ENCODE data around the gene SAFB.

SAFB gene

DNA sequence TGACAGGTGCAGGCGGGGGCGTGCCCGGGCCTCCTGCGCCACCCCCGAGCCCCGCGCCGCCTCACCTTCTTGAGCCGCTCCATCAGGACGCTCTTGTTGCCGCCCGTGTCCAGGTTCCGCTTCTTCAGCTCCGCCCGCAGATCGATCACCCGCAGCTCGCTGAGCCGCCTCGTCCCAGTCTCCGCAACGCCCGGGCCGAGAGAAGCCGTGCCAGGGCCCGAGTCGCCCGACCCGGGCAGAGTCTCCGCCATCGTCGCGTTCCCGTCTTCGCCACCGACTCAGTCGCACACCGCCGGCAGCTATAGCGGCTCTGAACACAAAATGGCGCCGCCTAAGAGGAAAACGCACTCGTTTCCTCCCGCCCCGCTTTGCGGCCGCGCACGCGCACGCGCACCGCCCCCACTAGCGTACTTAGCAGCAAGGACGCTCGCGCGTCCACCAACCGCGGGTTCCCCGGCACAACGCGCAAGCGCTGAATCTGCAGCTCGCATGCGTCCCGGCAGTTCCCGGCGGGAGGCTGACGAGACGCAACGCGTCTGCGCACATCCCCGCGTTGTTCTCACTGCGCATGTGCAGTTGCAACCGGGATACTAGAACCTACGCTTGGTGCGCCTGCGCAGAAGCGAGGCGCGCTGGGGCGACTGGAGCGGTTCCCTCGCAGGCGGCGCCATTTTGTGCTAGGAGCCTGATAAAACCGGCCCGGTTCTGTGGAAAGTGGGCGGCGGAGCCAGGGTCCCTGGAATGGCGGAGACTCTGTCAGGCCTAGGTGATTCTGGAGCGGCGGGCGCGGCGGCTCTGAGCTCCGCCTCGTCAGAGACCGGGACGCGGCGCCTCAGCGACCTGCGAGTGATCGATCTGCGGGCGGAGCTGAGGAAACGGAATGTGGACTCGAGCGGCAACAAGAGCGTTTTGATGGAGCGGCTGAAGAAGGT is at the start of gene SAFB, which contains the start of gene SAFB2:
Gene SAFB, plus strand, starts transcription at position 619 of the 932 bp plus-strand sequence. Its CDS starts 123 bp downstream, at position 742.
Gene SAFB2, minus strand, starts transcription at position 312 of the 932 bp plus-strand sequence. Its CDS starts 61 bp downstream, at position 251.
- peak; percentile 99 for DNase-seq (ENCODE audit: low spot score)

DNA sequence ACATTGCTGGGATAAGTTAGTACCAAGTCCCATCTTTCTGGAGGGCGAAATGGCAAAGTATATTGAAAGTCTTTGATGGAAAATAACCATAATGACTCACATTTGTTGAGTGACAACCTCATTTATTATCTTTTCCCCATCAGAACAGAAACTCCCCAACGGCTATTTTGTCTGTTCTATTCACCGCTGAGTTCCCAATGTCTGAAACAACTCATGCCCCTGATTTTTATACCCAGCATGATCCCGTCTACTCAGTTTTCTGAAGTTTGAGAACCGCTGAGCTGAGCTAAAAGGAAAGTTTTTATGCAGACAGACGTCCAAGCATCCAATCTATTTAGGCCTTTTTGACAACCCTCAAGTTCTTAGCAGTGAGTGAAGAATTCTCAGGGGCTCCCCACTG is 47.3 kb upstream of the SAFB start:
- DNase-seq (ENCODE audit: low spot score) = no peak

DNA sequence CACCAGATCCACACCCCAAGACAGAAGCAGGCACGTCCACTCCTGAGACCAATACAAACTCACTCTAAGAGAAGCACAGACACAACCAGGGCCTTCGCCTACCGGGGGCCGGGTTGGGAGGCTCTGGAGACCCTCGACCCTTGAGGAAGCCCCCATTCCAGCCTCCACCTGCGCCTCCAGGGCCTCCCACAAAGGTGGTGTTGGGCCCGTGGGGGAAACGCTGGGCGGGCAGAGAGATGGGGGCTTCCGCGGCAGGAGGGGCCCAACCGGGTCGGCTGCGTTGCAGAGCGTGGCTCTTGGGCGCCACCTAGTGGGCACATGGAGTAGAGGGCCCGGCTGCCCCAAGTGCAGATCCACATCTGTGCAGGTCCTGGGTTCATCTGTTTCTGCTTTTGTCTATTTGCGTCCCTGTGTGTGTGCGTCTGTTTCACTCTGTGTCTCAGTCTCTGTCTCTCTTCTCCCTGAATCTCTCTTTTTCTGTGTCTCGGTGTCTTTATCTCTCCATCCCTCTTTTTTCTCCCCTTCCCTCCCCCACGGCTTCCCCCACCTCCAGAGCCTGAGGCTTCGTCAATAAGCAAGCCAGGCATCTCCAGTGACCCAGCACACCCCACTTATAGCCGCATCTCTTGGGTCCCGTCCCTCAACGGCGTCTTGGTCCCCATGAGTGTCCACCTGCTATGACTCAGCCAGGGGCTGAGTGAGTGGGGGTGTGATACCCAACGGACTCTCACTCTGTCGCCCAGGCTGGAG is 44.6 kb upstream of the SAFB start:
- no peak for DNase-seq (ENCODE audit: low spot score)

DNA sequence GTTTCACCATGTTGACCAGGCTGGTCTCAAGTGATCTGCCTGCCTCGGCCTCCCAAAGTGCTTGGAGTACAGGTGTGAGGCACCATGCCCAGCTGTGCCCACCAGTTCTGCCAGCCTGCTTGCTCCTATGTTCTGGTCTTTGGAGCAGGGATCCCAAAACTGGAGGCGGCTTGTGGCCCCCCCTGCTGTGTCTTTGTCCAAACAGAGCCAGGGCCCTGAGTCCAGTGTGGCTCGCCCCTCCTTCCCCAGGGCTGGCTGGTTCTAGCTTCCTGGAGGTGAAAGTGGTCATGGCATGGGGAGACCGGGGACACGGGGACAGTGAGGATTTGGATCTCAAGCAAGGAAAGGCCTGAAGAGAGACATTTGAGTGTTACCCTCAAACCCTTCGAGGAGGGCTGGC is 43.6 kb upstream of the SAFB start:
- no peak for DNase-seq (ENCODE audit: low spot score)

DNA sequence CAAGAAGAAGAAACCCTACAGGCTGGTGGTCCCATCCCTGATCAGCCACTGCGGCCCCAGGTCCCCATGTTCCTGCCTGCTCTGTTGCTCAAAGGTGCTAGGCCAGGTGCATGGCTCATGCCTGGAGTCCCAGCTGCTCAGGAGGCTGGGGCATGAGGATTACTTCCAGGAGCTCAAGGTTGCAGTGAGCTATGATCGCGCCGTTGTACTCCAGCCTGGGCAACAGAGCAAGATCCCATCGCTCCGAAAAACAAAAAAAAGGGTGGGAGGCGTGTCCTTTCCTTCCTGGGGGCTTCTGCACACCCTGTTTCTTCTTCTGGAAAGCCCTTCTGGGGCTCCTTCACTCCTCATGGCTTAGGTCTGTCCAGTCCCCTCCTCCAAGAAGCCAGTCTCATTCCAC is 43.2 kb upstream of the SAFB start:
- no peak for DNase-seq (ENCODE audit: low spot score)

DNA sequence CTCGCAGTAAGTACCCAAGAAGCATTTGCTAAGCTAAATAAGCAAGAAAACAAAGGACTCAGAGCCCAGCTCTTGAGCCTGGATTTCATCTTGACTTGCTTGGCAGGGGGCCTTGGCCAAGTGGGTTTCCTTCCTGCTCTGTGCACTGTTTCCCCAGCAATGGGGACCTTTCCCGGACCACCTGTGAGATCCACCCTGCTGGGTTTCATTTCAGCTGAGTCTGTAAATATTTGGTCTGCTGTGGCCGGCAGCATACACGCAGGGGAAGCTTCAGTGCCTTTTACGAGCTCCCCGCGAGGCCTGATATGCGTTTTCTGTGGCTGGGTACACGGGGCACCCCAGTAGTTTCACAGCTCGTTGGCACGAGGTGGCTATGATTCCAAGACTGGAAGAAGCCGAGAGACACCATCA is 42.7 kb upstream of the SAFB start:
- DNase-seq (ENCODE audit: low spot score) = no peak

DNA sequence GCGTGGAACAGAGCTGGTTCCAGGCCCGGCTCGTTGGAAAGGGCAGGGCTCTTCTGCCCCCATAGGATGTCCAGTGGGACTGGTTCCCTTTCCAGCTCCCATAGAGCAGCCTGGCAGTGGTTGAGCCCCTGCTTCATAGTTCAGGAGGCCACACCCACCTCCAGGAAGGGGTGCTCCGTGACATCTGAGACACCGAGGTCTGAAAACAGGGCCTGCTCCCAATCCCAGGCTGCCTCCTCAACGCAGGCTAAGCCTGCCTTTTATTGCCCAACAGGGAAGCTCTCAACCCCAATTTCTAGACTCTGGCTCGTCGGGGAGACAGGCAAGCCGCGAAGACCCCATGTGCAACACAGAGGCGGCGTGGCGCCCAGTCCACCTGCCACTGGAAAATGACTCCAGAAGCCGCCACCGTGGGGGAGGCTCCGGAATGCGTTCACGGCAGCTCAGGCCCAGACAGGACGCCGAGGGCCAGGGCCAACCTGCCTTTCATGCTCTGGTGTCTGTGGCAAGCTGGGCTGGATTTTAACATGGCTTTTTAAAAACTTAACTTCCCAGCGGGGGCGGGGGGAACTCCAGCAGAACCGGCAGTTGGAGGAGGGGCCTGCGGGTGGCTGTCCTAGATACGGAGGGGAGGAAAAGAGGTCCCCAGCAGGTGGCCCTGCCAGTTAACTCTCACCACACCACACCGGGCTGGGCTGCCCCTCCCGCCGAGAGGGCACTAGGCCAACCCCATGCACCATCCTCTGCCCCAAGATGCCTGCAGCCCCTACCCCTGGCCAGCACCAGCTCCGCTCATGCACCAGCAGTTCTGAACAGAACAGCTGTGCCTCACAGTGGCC is 37.2 kb upstream of the SAFB start:
- DNase-seq (ENCODE audit: low spot score) = no peak

DNA sequence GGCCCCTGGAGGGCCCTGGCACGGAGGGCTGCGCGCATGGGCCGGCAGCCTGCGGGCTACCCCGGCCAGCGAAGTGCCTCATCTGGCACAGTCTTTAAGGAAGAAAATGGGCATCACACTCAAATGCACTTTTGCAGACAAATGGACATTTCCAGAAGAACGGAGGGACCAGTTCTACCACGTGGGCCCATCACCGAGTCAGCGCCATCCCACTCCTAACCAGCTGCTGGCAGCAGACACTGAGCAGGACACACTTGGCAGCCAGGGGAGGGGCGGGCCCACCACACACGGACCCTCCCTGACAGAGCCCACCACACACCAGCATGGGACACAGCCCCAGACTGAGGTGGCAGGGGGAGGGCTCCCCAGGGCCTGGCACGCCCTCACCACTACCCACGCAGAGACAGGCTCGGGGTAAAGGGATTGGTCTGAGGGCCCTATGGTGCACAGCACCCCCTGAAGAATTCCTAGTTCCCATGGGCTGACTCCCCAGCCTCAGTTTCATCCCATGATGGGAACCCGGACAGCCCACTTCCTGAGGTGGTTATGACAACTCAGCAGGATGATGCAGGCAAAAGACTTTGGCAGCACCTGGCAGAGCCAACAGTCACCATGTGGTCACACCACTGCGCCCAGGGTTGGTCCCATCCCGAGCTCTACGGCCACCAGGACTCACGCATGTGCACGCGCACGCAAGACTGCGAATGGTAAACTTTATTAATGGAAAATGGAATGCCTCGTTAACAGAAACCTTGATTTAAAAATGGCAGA is 36.4 kb upstream of the SAFB start:
- DNase-seq (ENCODE audit: low spot score) = peak; percentile 25

DNA sequence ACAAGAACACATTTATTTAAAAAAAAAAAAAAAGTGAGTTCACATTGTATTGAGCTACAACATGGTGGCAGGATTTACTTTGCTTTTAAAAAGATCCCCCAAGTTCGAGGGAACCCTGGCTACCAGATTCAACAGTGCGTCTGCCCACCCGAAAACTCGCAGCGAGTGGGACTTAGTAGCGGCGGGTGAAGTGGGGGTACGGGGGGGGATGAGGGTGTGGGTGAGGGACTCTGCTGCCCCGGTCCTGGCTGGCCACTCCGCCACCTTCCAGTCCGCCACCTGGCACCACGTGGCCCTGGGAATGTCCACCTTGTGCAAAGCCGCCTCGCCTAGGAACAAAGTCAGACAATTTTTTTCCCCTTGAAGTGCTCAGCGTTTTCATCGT is 35.8 kb upstream of the SAFB start:
- no peak for DNase-seq (ENCODE audit: low spot score)

DNA sequence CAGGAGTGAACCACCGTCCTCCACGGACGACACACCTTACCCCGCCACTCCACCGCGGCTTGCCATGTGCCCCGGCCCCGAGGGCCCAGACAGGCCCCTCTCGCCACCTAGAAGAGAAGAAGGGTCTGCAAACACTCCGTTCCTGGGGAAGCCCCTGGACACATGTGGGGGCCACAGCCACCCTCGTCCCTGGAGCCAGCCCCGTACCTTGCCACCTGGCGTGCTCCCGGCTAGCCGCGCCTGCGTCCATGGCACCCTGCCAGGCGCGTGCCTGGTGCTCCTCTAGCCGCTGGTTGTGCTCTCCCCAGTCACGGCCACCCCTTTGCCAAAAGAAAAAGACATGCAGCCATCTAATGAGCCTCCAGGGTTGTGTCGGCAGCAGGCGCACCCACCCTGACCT is 35.2 kb upstream of the SAFB start:
- DNase-seq (ENCODE audit: low spot score) = no peak

DNA sequence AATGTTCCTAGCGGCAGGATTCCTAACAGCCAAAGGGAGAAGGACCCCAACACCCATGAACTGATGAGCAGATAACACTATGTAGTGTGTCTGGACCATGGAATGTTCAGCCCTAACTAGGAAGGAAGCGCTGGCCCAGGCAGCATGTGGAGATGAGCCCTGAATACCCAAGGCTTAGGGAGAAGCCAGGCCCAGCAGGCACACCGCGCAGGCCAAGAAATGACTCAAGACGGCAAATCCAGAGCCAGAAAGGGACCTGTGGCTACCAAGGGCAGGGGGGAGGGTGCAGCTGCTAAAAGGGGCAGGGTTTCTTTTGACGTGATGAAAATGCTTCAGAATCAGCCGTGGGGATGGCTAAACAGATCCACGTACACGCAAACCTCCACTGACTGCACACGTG is 34.4 kb upstream of the SAFB start:
- peak; percentile 24 for DNase-seq (ENCODE audit: low spot score)

DNA sequence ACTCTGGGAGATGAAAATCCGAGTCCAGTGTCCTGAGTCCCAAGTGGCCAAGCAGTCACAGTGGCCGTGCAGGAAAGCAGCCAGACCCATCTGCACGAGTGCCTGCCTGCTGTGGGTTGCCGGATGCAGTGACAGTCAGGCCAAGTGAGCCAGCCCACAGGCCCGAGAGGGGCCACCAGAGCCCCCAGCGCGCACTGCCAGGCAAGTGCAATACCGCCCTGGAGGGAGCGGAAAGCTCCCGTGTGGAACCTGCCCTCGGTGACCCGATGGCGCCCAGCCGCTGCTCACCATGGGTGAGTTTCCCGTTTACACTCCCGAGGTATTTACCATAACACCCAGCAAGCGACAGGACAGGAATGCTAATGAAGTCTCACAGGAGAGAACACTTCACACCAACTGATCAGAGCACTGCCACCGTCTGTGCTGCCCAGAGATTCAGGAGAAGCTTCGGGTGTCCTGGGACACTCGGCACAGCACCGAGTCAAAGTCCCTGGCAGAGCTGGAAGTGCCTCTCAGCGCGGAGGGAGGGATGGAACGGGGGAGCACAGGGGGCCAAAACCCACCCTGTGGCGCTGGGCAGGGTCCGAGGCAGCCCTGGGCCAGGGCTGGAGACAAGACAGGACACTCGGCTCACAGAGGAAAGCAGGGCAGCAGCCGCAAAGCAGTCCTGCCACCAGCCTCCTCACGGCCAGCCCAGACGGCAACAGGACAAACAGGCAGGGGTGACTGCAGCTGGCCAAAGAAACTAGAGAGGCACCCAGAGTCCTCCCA is 33.8 kb upstream of the SAFB start:
- no peak for DNase-seq (ENCODE audit: low spot score)

DNA sequence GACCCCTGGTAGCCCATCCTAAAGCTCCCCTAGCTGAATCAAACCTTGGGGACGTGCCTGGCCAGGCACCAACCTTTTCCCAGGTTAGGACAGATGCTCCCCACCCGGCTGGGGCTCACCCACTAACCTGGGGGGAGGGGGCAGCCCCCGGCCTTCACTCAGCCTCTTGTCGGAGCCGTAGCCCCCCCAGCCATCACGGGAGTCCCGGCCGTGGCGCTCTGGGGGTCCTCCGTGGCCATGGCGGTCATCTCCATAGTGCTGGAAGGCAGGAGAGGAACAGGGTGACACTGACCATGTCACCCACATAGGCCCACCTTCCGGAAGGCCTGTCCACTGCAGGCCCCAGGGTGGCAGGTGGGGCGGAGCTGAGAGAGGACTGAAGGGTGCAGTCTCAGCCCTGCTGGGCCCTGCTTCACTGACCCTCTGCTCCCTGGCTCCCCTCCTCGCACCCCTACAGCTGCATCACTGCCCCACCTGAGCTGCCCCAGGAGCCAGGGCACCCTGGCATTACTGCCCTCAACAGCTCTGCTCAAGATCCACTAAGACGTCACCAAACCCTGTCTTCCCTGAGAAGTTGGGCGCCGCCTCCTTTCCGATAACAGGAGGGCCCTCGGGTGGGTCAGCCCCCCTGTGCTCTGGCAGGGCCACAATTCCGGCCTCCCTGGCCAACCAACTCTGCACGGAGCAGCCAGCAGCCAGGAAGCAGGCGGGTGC is 32.6 kb upstream of the SAFB start:
- DNase-seq (ENCODE audit: low spot score) = no peak

DNA sequence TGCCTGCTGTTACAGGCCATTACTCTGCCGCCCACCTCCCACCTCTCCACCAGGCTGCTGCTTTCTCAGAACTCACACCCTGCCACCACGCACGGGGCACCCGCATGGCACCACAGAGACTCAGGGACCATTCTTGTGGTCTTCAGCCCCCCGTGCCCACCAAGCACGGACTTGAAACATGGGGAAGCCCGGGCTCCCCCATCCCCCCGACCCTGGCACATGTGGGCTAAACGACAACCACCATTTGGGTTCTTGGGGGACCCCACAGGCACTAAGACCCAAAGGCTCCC is 32.1 kb upstream of the SAFB start:
- DNase-seq (ENCODE audit: low spot score) = no peak

DNA sequence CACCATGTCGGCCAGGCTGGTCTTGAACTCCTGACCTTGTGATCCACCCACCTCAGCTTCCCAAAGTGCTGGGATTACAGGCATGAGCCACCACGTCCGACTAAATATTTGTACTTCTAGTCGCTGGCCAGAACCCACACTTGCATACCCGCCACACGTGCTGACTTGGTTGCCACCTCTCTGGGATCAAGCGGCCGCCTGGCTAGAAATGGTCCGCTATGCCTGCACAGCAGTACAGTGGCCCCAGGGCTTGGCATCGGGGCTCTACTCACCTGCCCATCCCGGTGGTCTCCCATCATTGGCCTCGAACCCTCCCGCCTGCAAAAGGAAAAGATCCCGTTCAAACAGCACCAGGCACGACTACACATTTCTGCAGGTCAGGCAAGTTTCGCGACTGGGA is 31.4 kb upstream of the SAFB start:
- DNase-seq (ENCODE audit: low spot score) = no peak

DNA sequence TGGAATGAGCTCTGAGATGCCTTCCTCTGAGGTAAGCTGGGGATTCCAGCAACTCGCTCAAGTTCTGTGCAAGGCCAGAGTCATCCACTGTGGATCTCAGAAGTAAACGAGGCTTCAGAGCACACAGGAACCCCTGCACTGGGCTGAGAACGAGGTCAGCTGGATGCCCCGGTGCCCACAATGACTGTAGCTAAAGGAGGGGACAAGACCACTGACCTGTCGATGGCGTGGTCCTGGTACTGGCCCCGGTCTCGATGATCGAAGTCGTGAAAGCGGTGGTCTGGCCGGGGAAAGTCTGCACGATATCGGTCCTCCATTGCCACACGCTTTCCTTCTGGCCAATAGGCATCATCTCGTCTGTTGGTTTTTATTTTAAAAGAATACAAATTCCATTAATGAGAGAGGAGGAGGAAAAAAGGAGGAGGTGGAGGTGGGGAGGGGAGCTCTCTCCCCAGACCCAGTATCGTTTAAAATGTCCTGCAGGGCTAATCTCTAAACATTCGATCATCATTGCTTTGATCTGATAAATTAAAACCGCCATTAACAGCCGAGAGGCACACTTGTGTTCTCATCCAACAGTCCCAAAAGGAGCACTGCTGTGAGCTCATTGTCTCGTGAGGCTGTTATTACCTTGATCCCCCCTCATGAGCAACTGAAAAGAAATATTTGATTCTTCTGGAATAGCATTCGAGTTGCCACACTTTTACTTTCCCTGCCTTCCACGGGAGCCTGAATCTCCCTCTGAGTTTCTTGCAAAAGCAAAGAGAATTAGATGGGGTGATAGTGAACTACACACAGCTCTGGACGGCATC is 30.1 kb upstream of the SAFB start:
- DNase-seq (ENCODE audit: low spot score) = no peak

DNA sequence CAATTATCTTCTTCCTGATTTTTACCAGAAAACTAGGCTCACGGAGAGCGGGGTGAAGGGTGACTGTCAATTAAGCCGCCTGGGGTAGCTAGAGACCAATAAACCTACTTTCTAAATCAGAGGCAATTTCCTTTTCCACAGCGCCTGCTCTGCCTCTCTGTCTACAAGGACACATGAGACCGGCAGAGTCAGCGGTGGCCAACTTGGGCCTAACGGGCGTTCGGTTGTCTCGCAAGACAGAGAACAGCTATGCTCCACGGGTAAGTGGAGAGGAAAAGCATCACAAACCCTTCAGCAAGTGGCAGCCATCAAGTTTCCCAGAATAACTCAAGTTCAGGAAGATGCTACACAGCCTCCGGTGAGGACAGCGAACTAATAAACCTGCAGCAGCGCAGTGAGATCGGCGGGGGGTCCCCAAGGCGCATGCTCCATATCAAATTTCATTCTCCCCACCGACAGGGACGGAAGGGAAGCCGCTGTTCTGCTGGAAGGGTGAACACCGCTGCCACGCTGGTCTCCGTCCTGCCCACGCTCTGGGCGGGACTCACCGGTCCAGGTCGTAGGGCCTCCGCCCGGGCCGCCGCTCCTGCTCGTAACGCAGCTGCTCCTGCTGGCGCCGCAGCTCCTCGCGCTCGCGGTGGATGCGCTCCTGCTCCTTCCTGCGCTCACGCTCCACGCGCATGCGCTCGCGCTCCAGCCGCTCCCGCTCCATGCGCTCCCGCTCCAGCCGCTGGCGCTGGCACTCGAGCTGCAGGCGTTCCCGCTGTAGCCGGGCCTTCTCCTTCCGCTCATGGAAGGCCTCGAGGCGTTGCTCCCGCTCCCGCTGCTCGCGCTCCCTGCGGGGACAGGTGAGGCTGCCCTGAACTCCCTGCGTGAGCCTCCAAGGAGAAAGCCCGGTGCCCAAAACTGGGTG is 29.3 kb upstream of the SAFB start:
- DNase-seq (ENCODE audit: low spot score) = no peak

DNA sequence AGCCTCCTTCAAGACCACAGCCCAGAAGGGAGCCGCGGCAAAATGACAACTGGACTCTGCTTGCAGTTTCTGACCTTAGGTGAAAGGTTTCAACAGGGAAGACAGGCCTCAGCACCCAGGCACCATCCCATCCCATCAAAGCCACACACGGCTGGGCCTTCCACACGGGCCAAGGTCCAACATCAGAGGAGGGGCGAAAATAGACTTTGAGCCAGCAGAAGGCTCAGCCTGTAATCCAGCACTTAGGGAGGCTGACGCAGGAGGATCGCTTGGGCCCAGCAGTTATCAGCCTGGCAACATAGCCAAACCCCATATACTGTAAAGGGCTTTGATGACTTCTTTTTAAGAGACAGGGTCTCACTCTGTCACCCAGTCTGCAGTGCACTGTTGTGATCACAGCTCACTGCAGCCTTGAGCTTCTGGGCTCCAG is 28.3 kb upstream of the SAFB start:
- DNase-seq (ENCODE audit: low spot score) = no peak

Measured in pons (tissue), 1 donor.